Neural progenitor cell (in vitro differentiated cells): Measurements from ENCODE around the gene CDH11. TPM values are rescaled to one million over a fixed set of nuclear protein-coding genes. Genes with fewer than 3 reads are reported as not detected.

Experiments
- DNase-seq: peaks from one replicate; pipeline ENCODE4 v3.0.0-alpha.2; 2016; ENCODE audit warnings: low spot score
- H2AFZ ChIP-seq: fragments of 200-600 bp; sonication (generic); replicated peaks from 2 replicates; pipeline ENCODE4 v1.6.1; 2016; ENCODE audit warnings: antibody characterized with exemption
- H3F3A ChIP-seq: fragments of 200-600 bp; sonication (generic); 2 replicates; pipeline ENCODE4 v1.6.1; 2016; ENCODE audit warnings: antibody characterized with exemption, low read depth
- H3K27ac ChIP-seq: fragments of 200-600 bp; sonication (generic); 2 replicates; pipeline ENCODE4 v1.5.1; 2016; ENCODE audit warnings: mild to moderate bottlenecking
- H3K27me3 ChIP-seq: fragments of 200-600 bp; sonication (generic); 2 replicates; pipeline ENCODE4 v1.6.1; 2016; ENCODE audit warnings: mild to moderate bottlenecking, moderate library complexity
- H3K36me3 ChIP-seq: fragments of 200-600 bp; sonication (generic); 2 replicates; pipeline ENCODE4 v1.5.1; 2016
- H3K4me1 ChIP-seq: fragments of 200-600 bp; sonication (generic); 2 replicates; pipeline ENCODE4 v1.6.1; 2016; ENCODE audit warnings: mixed run types
- H3K4me2 ChIP-seq: fragments of 200-600 bp; sonication (generic); 2 replicates; pipeline ENCODE4 v1.6.1; 2016
- H3K4me3 ChIP-seq: fragments of 200-600 bp; sonication (generic); 2 replicates; pipeline ENCODE4 v1.5.1; 2016
- H3K79me2 ChIP-seq: fragments of 200-600 bp; sonication (generic); 2 replicates; pipeline ENCODE4 v1.6.1; 2016; ENCODE audit warnings: low read depth
- H3K9ac ChIP-seq: fragments of 200-600 bp; sonication (generic); 2 replicates; pipeline ENCODE4 v1.6.1; 2016
- H3K9me3 ChIP-seq: fragments of 200-600 bp; sonication (generic); 2 replicates; pipeline ENCODE4 v1.5.1; 2016; ENCODE audit warnings: low read depth
- H4K20me1 ChIP-seq: fragments of 200-600 bp; sonication (generic); 2 replicates; pipeline ENCODE4 v1.6.1; 2016; ENCODE audit warnings: low read depth
- H3K27ac Mint-ChIP-seq: 3 replicates; pipeline ENCODE4 v1.8.0; 2021; ENCODE audit warnings: mixed read lengths
- H3K27me3 Mint-ChIP-seq: 2 replicates; pipeline ENCODE4 v1.8.0; 2022; ENCODE audit warnings: low read depth, mild to moderate bottlenecking, inconsistent platforms, moderate library complexity, mixed read lengths; ENCODE audit not compliant: insufficient read depth
- H3K36me3 Mint-ChIP-seq: 3 replicates; pipeline ENCODE4 v1.8.0; 2021; ENCODE audit warnings: mixed read lengths
- H3K4me1 Mint-ChIP-seq: 3 replicates; pipeline ENCODE4 v1.8.0; 2021; ENCODE audit warnings: mixed read lengths
- H3K4me3 Mint-ChIP-seq: 3 replicates; pipeline ENCODE4 v1.8.0; 2021; ENCODE audit warnings: mild to moderate bottlenecking, moderate library complexity, mixed read lengths
- H3K9me3 Mint-ChIP-seq: 3 replicates; pipeline ENCODE4 v1.8.0; 2020; ENCODE audit warnings: mixed read lengths
- CTCF ChIP-seq: fragments of 200-600 bp; sonication (generic); IDR thresholded peaks from 2 replicates; pipeline ENCODE4 v1.5.1; 2017; ENCODE audit warnings: antibody characterized with exemption, mild to moderate bottlenecking
- EZH2 ChIP-seq: fragments of 200-600 bp; sonication (generic); IDR thresholded peaks from 2 replicates; pipeline ENCODE4 v1.6.1; 2017; ENCODE audit warnings: antibody characterized with exemption, mild to moderate bottlenecking, moderate library complexity
- EZH2phosphoT487 ChIP-seq: fragments of 200-600 bp; sonication (generic); IDR thresholded peaks from 2 replicates; pipeline ENCODE4 v1.6.1; 2017; ENCODE audit warnings: antibody characterized with exemption
- total RNA-seq: library from RNA; depleted of rRNA; stranded (reverse); fragments of >200 nt; gene quantifications from 2 replicates; pipeline ENCODE4 v1.2.3, GENCODE V29; 2015; ENCODE audit warnings: low replicate concordance

CDH11 gene
- total RNA-seq, 1 donor from 2014 or later, result 98.5 TPM

GRCh38 chr16:65023802-65024201, 98.1 kb downstream of the CDH11 start:
- peaks cover 10% of the 10 kb centered on the region for H4K20me1 ChIP-seq
- peaks cover 5% of the 10 kb centered on the region for H3K4me1 ChIP-seq

GRCh38 chr16:65021852-65022595, 99.8 kb downstream of the CDH11 start:
- Histone ChIP-seq H4K20me1 (peaks cover 6% of the 10 kb centered on the region), H3K4me2 (no peak overlapping the region), H3K79me2 (peaks cover 19% of the 10 kb centered on the region), H3K9me3 (peaks cover 4% of the 10 kb centered on the region), H3K27me3 (no peaks in the 10 kb centered on the region), H3K9ac (no peak overlapping the region), H2AFZ (no peak overlapping the region), H3K4me1 (peaks cover 5% of the 10 kb centered on the region), H3K36me3 (peaks cover 12% of the 10 kb centered on the region), H3K27ac (no peak overlapping the region), H3F3A (no peaks in the 10 kb centered on the region), H3K4me3 (no peak overlapping the region)
- peaks cover 13% of the 10 kb centered on the region for H3K9me3 Mint-ChIP-seq
- no peaks in the 10 kb centered on the region for H3K27me3 Mint-ChIP-seq
- DNase-seq, result no peak
- TF ChIP-seq EZH2 (no peak), EZH2phosphoT487 (no peak), CTCF (no peak)
- H3K27ac Mint-ChIP-seq, result no peak overlapping the region
- H3K4me3 Mint-ChIP-seq, result no peak overlapping the region
- peaks cover 5% of the 10 kb centered on the region for H3K4me1 Mint-ChIP-seq
- H3K36me3 Mint-ChIP-seq, result peaks cover 10% of the 10 kb centered on the region

More at GRCh38 chr16:65023802-65024201, 98.1 kb downstream of the CDH11 start:
- Histone ChIP-seq H2AFZ (no peak overlapping the region), H3K4me2 (peak overlapping the region; percentile 12), H3K9me3 (peaks cover 4% of the 10 kb centered on the region), H3K79me2 (peaks cover 19% of the 10 kb centered on the region), H3K9ac (no peak overlapping the region), H3F3A (no peaks in the 10 kb centered on the region), H3K36me3 (no peaks in the 10 kb centered on the region), H3K27ac (no peak overlapping the region), H3K4me3 (no peak overlapping the region), H3K27me3 (no peaks in the 10 kb centered on the region)
- H3K9me3 Mint-ChIP-seq, result peaks cover 3% of the 10 kb centered on the region
- H3K4me1 Mint-ChIP-seq, result peaks cover 16% of the 10 kb centered on the region
- no peak overlapping the region for H3K4me3 Mint-ChIP-seq
- no peak for TF ChIP-seq EZH2phosphoT487
- TF ChIP-seq EZH2, result no peak
- no peak for TF ChIP-seq CTCF
- no peaks in the 10 kb centered on the region for H3K27me3 Mint-ChIP-seq
- peaks cover 5% of the 10 kb centered on the region for H3K36me3 Mint-ChIP-seq
- H3K27ac Mint-ChIP-seq, result no peak overlapping the region
- DNase-seq, result no peak

- H3K27me3 Mint-ChIP-seq, result peaks cover 2% of the 10 kb centered on the region
- peaks cover 5% of the 10 kb centered on the region for H3K4me1 Mint-ChIP-seq
- peaks cover 11% of the 10 kb centered on the region for H3K36me3 Mint-ChIP-seq
- no peaks in the 10 kb centered on the region for H3F3A ChIP-seq
- no peaks in the 10 kb centered on the region for H4K20me1 ChIP-seq
- no peak overlapping the region for H3K27ac ChIP-seq
- DNase-seq, result no peak
- H3K9ac ChIP-seq, result no peak overlapping the region
- H3K9me3 Mint-ChIP-seq, result peaks cover 13% of the 10 kb centered on the region
- TF ChIP-seq CTCF (no peak), EZH2phosphoT487 (no peak), EZH2 (no peak)
- no peak overlapping the region for H2AFZ ChIP-seq
- no peak overlapping the region for H3K27ac Mint-ChIP-seq
- H3K4me2 ChIP-seq, result no peak overlapping the region
- peaks cover 11% of the 10 kb centered on the region for H3K79me2 ChIP-seq
- peaks cover 12% of the 10 kb centered on the region for H3K4me1 ChIP-seq
- no peak overlapping the region for H3K4me3 Mint-ChIP-seq
- H3K27me3 ChIP-seq, result no peaks in the 10 kb centered on the region
- H3K9me3 ChIP-seq, result peaks cover 4% of the 10 kb centered on the region
- H3K36me3 ChIP-seq, result peaks cover 12% of the 10 kb centered on the region
- no peak overlapping the region for H3K4me3 ChIP-seq
These were observed 105.1 kb downstream of the CDH11 start for GRCh38 chr16:65016754-65017153.
